K562 (cell line): ENCODE measurements around the gene DNA2. TPM values are rescaled to one million over a fixed set of nuclear protein-coding genes. Genes with fewer than 3 reads are reported as not detected.

Source experiments
- ATAC-seq: fragments of 200-7000 bp; cut with Tn5 transposase; 3 replicates; pipeline ENCODE4 v1.9.1; 2020; ENCODE audit warnings: moderate library complexity
- BruUV-seq: library from RNA; stranded (reverse); fragments of 400-500 nt; replicated peaks from 2 replicates; lab custom pipeline; 2021; lab: Mats Ljungman, UMichigan
- CTCF ChIA-PET: fragments of 300-600 bp; formaldehyde crosslinking; extraction: SDS; loops from one replicate; lab custom pipeline; 2021; ENCODE audit warnings: low intra/inter-chr PET ratio; lab: Yijun Ruan, JAX
- POLR2A ChIA-PET: fragments of 300-600, 350-650 bp; sonication (Branson Sonifier 250); formaldehyde crosslinking; extraction: SDS; loops from one replicate; lab custom pipeline; 2021; ENCODE audit warnings: antibody characterized with exemption, inconsistent platforms; lab: Yijun Ruan, JAX
- DNase-seq, 4 experiments: peaks; one replicate each; pipeline versions ENCODE4 v3.0.0 to v3.0.0-alpha.2; 2011 to 2018; ENCODE audit warnings: low spot score in 3 of 4, mixed read lengths in 3 of 4; ENCODE audit errors: extremely low read depth in 1 of 4
- FAIRE-seq: peaks from 2 replicates; lab custom pipeline; 2011; peaks lifted over from hg19 to GRCh38; lab: Jason Lieb, UNC
- H2AFZ ChIP-seq: 2 replicates; pipeline ENCODE4 v1.6.0; 2011; ENCODE audit warnings: low read depth, low read length, control low read depth, inconsistent platforms
- H3K27ac ChIP-seq: fragments of 200-600 bp; 3 replicates; pipeline ENCODE4 v1.8.0; 2011; ENCODE audit warnings: low read depth, mild to moderate bottlenecking, control low read depth, inconsistent platforms, low read length, moderate library complexity, mixed read lengths; ENCODE audit errors: extremely low read depth
- H3K27me3 ChIP-seq, 2 experiments: fragments of 300-600 bp in 1 of 2; 2 replicates in 1 of 2; 3 replicates in 1 of 2; pipeline versions ENCODE4 v1.6.0 to v1.8.0; 2011; ENCODE audit warnings: inconsistent platforms in 2 of 2, low read length in 2 of 2, mild to moderate bottlenecking in 1 of 2, mixed read lengths in 1 of 2, moderate library complexity in 1 of 2; ENCODE audit not compliant: control insufficient read depth in 2 of 2, insufficient read depth in 2 of 2
- H3K36me3 ChIP-seq: fragments of 300-600 bp; 3 replicates; pipeline ENCODE4 v1.8.0; 2011; ENCODE audit warnings: mild to moderate bottlenecking, low read length, inconsistent platforms; ENCODE audit not compliant: control insufficient read depth, insufficient read depth
- H3K4me1 ChIP-seq, 2 experiments: fragments of 200-600 bp in 1 of 2; replicated peaks in 1 of 2; 2 replicates in 1 of 2; 3 replicates in 1 of 2; pipeline versions ENCODE4 v1.5.1 to v1.8.0; 2011; ENCODE audit warnings: inconsistent platforms in 2 of 2, low read length in 2 of 2, mild to moderate bottlenecking in 1 of 2, mixed read lengths in 1 of 2, moderate library complexity in 1 of 2; ENCODE audit not compliant: control insufficient read depth in 2 of 2, insufficient read depth in 2 of 2
- H3K4me2 ChIP-seq: 2 replicates; pipeline ENCODE4 v1.6.1; 2011; ENCODE audit warnings: low read length, control low read depth, inconsistent platforms, mixed read lengths; ENCODE audit not compliant: insufficient read depth
- H3K4me3 ChIP-seq: fragments of 200-600 bp; sonication (generic), shearing (Covaris generic); 2 replicates; pipeline ENCODE4 v1.5.1; 2016; ENCODE audit warnings: control low read depth, inconsistent platforms
- H3K79me2 ChIP-seq: fragments of 200-600 bp; 3 replicates; pipeline ENCODE4 v1.8.0; 2011; ENCODE audit warnings: low read length, inconsistent platforms; ENCODE audit not compliant: control insufficient read depth, insufficient read depth
- H3K9ac ChIP-seq, 2 experiments: 2 replicates each; pipeline versions ENCODE4 v1.6.0 to v1.6.1; 2011; ENCODE audit warnings: low read depth in 2 of 2, low read length in 2 of 2, control low read depth in 1 of 2, inconsistent platforms in 1 of 2, mild to moderate bottlenecking in 1 of 2, mixed read lengths in 1 of 2; ENCODE audit not compliant: insufficient read depth in 1 of 2
- H3K9me1 ChIP-seq: one replicate; pipeline ENCODE4 v1.6.0; 2011; ENCODE audit warnings: inconsistent platforms, mild to moderate bottlenecking, low read length, moderate library complexity; ENCODE audit not compliant: control insufficient read depth, insufficient read depth
- H3K9me3 ChIP-seq: replicated peaks from 2 replicates; pipeline ENCODE4 v1.5.1; 2011; ENCODE audit warnings: low read depth, low read length, inconsistent platforms; ENCODE audit not compliant: control insufficient read depth, insufficient read depth
- H4K20me1 ChIP-seq: replicated peaks from 2 replicates; pipeline ENCODE4 v1.6.1; 2011; ENCODE audit warnings: low read length, inconsistent platforms, mixed read lengths; ENCODE audit not compliant: control insufficient read depth, insufficient read depth
- ARID3A ChIP-seq: IDR thresholded peaks from 2 replicates; pipeline ENCODE4 v1.6.1; 2012; ENCODE audit warnings: low read depth, low read length, improper control_type of control experiment, borderline replicate concordance
- BCL6 ChIP-seq: fragments of 250-450 bp; sonication (Bioruptor Pico); IDR thresholded peaks from 2 replicates; pipeline ENCODE4 v1.4.0; 2020
- BCOR ChIP-seq: fragments of 450-650 bp; IDR thresholded peaks from 2 replicates; pipeline ENCODE4 v1.6.1; 2016
- CBX5 ChIP-seq: IDR thresholded peaks from 2 replicates; pipeline ENCODE4 v1.6.1; 2014; ENCODE audit warnings: low read depth, borderline replicate concordance
- ELK3 ChIP-seq: fragments of 450-650 bp; formaldehyde crosslinking; IDR thresholded peaks from 2 replicates; pipeline ENCODE4 v1.4.0; 2020; ENCODE audit warnings: mild to moderate bottlenecking
- HIVEP1 ChIP-seq: fragments of 250-450 bp; sonication (Bioruptor Pico); IDR thresholded peaks from 2 replicates; pipeline ENCODE4 v1.4.0; 2020; ENCODE audit warnings: mild to moderate bottlenecking
- HMGXB4 ChIP-seq: sonication (generic); formaldehyde crosslinking; IDR thresholded peaks from 2 replicates; pipeline ENCODE4 v1.8.1; 2023; ENCODE audit warnings: mild to moderate bottlenecking, missing genetic modification reagents
- HNRNPLL ChIP-seq: fragments of 200-400 bp; formaldehyde crosslinking; IDR thresholded peaks from 2 replicates; pipeline ENCODE4 v1.6.1; 2017; ENCODE audit warnings: low read length, low read depth, mild to moderate bottlenecking; ENCODE audit not compliant: poor library complexity, severe bottlenecking
- MBD2 ChIP-seq: sonication (generic); IDR thresholded peaks from 2 replicates; pipeline ENCODE4 v1.6.1; 2016; ENCODE audit warnings: low read depth, borderline replicate concordance
- MEF2D ChIP-seq: conservative IDR thresholded peaks from 2 replicates; pipeline ENCODE4 v1.6.1; 2016; ENCODE audit warnings: low read depth, missing genetic modification characterization, missing compliant biosample characterization
- NCOA6 ChIP-seq: fragments of 450-650 bp; IDR thresholded peaks from 2 replicates; pipeline ENCODE4 v1.6.1; 2017; ENCODE audit warnings: mild to moderate bottlenecking
- SETDB1 ChIP-seq: IDR thresholded peaks from one replicate; pipeline ENCODE4 v1.6.1; 2012; ENCODE audit warnings: low read length, control low read depth, inconsistent platforms
- SRSF7 ChIP-seq: fragments of 200-400 bp; formaldehyde crosslinking; optimal IDR thresholded peaks from 2 replicates; pipeline ENCODE3; 2017; ENCODE audit warnings: mild to moderate bottlenecking, low read depth, low read length
- TAF1 ChIP-seq: IDR thresholded peaks from 2 replicates; pipeline ENCODE4 v1.6.1; 2011; ENCODE audit warnings: mild to moderate bottlenecking, low read length, moderate library complexity; ENCODE audit not compliant: insufficient read depth, control insufficient read depth, severe bottlenecking; ENCODE audit errors: extremely low read depth
- U2AF2 ChIP-seq: fragments of 200-400 bp; formaldehyde crosslinking; optimal IDR thresholded peaks from 2 replicates; pipeline ENCODE3; 2017; ENCODE audit warnings: low read depth, mild to moderate bottlenecking, low read length
- ZFX ChIP-seq: sonication (generic); formaldehyde crosslinking; IDR thresholded peaks from 2 replicates; pipeline ENCODE4 v1.8.0; 2022; ENCODE audit warnings: mild to moderate bottlenecking, missing genetic modification reagents, moderate library complexity
- ZNF740 ChIP-seq, 3 experiments: fragments of 200-800 bp in 1 of 3; sonication (Bioruptor generic) in 1 of 3; sonication (generic) in 1 of 3; formaldehyde crosslinking in 1 of 3; IDR thresholded peaks; 2 replicates each; pipeline versions ENCODE4 v1.6.1 to v1.8.0; 2016 to 2022; ENCODE audit warnings: mild to moderate bottlenecking in 2 of 3, missing compliant biosample characterization in 2 of 3, missing genetic modification characterization in 2 of 3, missing genetic modification reagents in 1 of 3
- WGBS: fragments of 100-300 bp; shearing (Covaris generic); methylation state at CpG from one replicate; pipeline ENCODE4 v1.1.6; 2016; ENCODE audit warnings: low coverage, mixed read lengths; ENCODE audit not compliant: insufficient coverage; ENCODE audit errors: missing lambda C conversion rate; 5-methylcytosine and 5-hydroxymethylcytosine counted together
- in situ Hi-C: fragments of 300-500 bp; cut with MboI; formaldehyde crosslinking; loops from 4 replicates; pipeline ENCODE4 v1.15.0; 2018; ENCODE audit warnings: inconsistent platforms, mixed read lengths
- intact Hi-C: fragments of 100-400 bp; cut with micrococcal nuclease; formaldehyde crosslinking; loops from 2 replicates; pipeline ENCODE4 v1.14.2; 2022
- polyA plus RNA-seq, 8 experiments: library from polyadenylated mRNA; depleted of rRNA in 4 of 8; stranded (reverse) in 5 of 8; unstranded in 3 of 8; fragments of >200 nt; fragmentation: Nextera tagmentation in 2 of 8; fragmentation: Illumina TruSeq in 1 of 8; extraction: Ambion mirVana in 2 of 8; extraction: Trizol in 1 of 8; gene quantifications; 2 replicates each; pipeline versions ENCODE4 v1.2.1 to v1.2.3, GENCODE V29; 2011 to 2014; ENCODE audit warnings: inconsistent platforms in 1 of 8, missing spikeins in 1 of 8
- total RNA-seq, 7 experiments: library from RNA; depleted of rRNA in 6 of 7; stranded (reverse); fragments of >200 nt in 6 of 7; fragmentation: Illumina TruSeq in 2 of 7; extraction: Trizol in 2 of 7; gene quantifications; 2 replicates each; pipeline versions ENCODE4 v1.2.1 to v1.2.3, GENCODE V29; 2011 to 2021; ENCODE audit warnings: low replicate concordance in 1 of 7

Gene DNA2
- total and polyA plus RNA-seq, 9 of the 15 experiments (the other 6 are each of a cell fraction or from before 2014, with no cell fraction given) = 24.6 to 51.4 (median 40.8) TPM

- 100% methylated on average over 1 of the region's 1 CpG for WGBS
- Histone ChIP-seq H3K79me2 (no peaks in the 10 kb centered on the region), H3K9me1 (no peaks in the 10 kb centered on the region), H4K20me1 (no peaks in the 10 kb centered on the region), H3K4me1 (no peaks in the 10 kb centered on the region), H3K4me2 (no peak overlapping the region), H3K9me3 (no peaks in the 10 kb centered on the region), H3K36me3 (peaks cover 47% of the 10 kb centered on the region; the same call in 2 of the 3 replicates), H3K27ac (no peak overlapping the region), H3K4me3 (no peak overlapping the region), H3K27me3 (no peaks in the 10 kb centered on the region), H3K9ac (no peak overlapping the region), H2AFZ (no peak overlapping the region)
- ChIA-PET CTCF (no interaction called here), POLR2A (interaction anchor here (1.9 to 2.6 kb wide), 2 partner anchors 8 to 10 kb away, joined by 4 to 10 read pairs; partner anchors contain the start of gene RUFY2)
- intact Hi-C loops = no loop called here
- in situ Hi-C loops = no loop called here
- no TSS peak for BruUV-seq
- DNase-seq (no peak), ATAC-seq (no peak), FAIRE-seq (no peak)
- TF ChIP-seq ELK3 (no peak), SETDB1 (no peak), BCOR (no peak), MBD2 (no peak), CBX5 (no peak), HNRNPLL (no peak), U2AF2 (no peak), ARID3A (no peak), TAF1 (no peak), HIVEP1 (CRISPR knock-in tag) (no peak), MEF2D (tag) (no peak), ZNF740 (CRISPR knock-in tag; IDR thresholded peaks at IDR 0.05) (no peak), ZNF740 (tag; IDR thresholded peaks at IDR 0.05) (no peak), ZFX (CRISPR knock-in tag) (no peak), SRSF7 (no peak), BCL6 (CRISPR knock-in tag) (no peak), HMGXB4 (CRISPR knock-in tag) (no peak), NCOA6 (no peak)
Measured at GRCh38 chr10:68397005-68397404, 74.8 kb downstream of the DNA2 start.
